GM19328 (cell line): Measurements from ENCODE around the gene TBC1D21.

ENCODE experiments used
- ATAC-seq: cut with Tn5 transposase; IDR thresholded peaks from one replicate; pipeline ENCODE4 v1.9.1; 2021; ENCODE audit warnings: mild to moderate bottlenecking, moderate library complexity; ENCODE audit not compliant: unreplicated experiment

Gene TBC1D21

GRCh38 chr15:73888224-73889041, 15.1 kb downstream of the TBC1D21 start:
- ATAC-seq, result no peak

- ATAC-seq, result no peak
These were observed 15.8 kb downstream of the TBC1D21 start for GRCh38 chr15:73889053-73889761.

GRCh38 chr15:73889762-73890124, 16.4 kb downstream of the TBC1D21 start:
- no peak for ATAC-seq

- no peak for ATAC-seq
These were observed 18.3 kb downstream of the TBC1D21 start for GRCh38 chr15:73891328-73892315.

GRCh38 chr15:73892446-73893226, 19.3 kb downstream of the TBC1D21 start:
- ATAC-seq, result no peak

- no peak for ATAC-seq
These were observed 20.9 kb downstream of the TBC1D21 start for GRCh38 chr15:73894133-73894814.

GRCh38 chr15:73897441-73898261, 24.3 kb downstream of the TBC1D21 start:
- no peak for ATAC-seq

- no peak for ATAC-seq
These were observed 26.1 kb downstream of the TBC1D21 start for GRCh38 chr15:73899197-73900094.

GRCh38 chr15:73900095-73900712, 26.8 kb downstream of the TBC1D21 start:
- no peak for ATAC-seq

GRCh38 chr15:73901126-73901810, 27.9 kb downstream of the TBC1D21 start:
- no peak for ATAC-seq

- no peak for ATAC-seq
These were observed 29.0 kb downstream of the TBC1D21 start for GRCh38 chr15:73902121-73903020.

GRCh38 chr15:73904026-73904815, 30.9 kb downstream of the TBC1D21 start:
- ATAC-seq, result no peak

- no peak for ATAC-seq
These were observed 32.0 kb downstream of the TBC1D21 start for GRCh38 chr15:73905225-73905827.

- no peak for ATAC-seq
These were observed 33.1 kb downstream of the TBC1D21 start for GRCh38 chr15:73906346-73907034.
